ENCODE results near the gene CHRND. TPM values are rescaled to one million over a fixed set of nuclear protein-coding genes. Genes with fewer than 3 reads are reported as not detected.

The CHRND gene
- total and polyA plus RNA-seq, 11 donors = not detected

DNA sequence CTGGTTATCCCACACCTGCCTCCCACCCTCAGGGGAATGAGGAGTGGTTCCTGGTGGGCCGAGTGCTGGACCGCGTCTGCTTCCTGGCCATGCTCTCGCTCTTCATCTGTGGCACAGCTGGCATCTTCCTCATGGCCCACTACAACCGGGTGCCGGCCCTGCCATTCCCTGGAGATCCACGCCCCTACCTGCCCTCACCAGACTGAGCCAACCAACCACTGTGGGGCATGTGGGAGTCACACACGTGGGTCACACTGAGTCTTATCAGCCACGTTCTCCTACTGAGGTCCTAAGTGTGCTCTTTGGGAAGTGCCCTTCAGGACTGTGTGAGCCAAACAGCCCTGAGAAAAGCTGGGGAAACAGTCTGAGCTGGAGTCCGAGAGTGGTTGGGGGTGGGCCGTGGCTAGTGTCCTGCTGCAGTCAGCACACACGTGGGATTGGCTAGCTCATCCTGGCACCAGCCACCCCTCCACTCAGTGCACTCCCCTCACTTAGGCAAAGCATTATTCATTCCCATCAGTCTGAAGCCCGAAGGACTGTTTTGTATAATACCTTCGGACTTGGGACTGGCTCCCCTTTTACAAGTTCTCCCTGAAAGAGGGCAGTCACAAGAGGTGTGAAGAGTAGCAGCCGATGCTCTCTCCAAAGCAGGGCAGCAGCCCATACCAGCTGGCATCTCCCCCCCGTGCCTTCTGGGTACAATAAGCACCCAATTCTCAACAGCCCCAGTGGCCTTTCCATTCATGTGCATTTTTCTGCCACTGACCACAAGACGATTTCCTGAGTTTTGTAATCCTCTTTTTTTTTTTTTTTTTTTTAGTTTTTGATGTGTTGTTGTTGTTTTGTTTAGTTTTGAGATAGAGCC lies 19.8 kb downstream of the CHRND start:
- no peak for DNase-seq
- WGBS, 4 donors = 82 to 89% (median 85%) methylated on average over 15 to 17 of the region's 17 CpGs
- TF ChIP-seq CTCF (IDR thresholded peaks at IDR 0.05) (no peak), POLR2A (IDR thresholded peaks at IDR 0.05) (no peak)
- H3K27ac ChIP-seq = no peak overlapping the region
- H3K36me3 ChIP-seq = peaks cover 0 to 13% (median 0%) of the 10 kb centered on the region in 9 donors
- peaks cover 0 to 16% (median 2%) of the 10 kb centered on the region in 12 donors for H3K9me3 ChIP-seq
- H3K27me3 ChIP-seq = no peaks in the 10 kb centered on the region
- no peak overlapping the region for H3K4me3 ChIP-seq
- intact Hi-C loops (cut with DNase I) = no loop called here
- ATAC-seq = no peak
- H3K4me1 ChIP-seq = peaks cover 0 to 32% (median 5%) of the 10 kb centered on the region in 12 donors

- 94 to 99% (median 98%) methylated on average over 6 of the region's 6 CpGs for WGBS, 4 donors
- Histone ChIP-seq H3K27me3 (no peaks in the 10 kb centered on the region), H3K9me3 (peaks cover 0 to 16% (median 2%) of the 10 kb centered on the region in 12 donors), H3K4me1 (peaks cover 0 to 44% (median 19%) of the 10 kb centered on the region in 12 donors), H3K27ac (no peak overlapping the region), H3K4me3 (no peak overlapping the region), H3K36me3 (peaks cover 0 to 14% (median 8%) of the 10 kb centered on the region in 9 donors)
- ATAC-seq (no peak), DNase-seq (no peak)
- TF ChIP-seq POLR2A (IDR thresholded peaks at IDR 0.05) (no peak), CTCF (IDR thresholded peaks at IDR 0.05) (no peak)
- intact Hi-C loops (cut with DNase I) = no loop called here
Observed at GRCh38 chr2:232547991-232548390, 22.0 kb downstream of the CHRND start.

DNA sequence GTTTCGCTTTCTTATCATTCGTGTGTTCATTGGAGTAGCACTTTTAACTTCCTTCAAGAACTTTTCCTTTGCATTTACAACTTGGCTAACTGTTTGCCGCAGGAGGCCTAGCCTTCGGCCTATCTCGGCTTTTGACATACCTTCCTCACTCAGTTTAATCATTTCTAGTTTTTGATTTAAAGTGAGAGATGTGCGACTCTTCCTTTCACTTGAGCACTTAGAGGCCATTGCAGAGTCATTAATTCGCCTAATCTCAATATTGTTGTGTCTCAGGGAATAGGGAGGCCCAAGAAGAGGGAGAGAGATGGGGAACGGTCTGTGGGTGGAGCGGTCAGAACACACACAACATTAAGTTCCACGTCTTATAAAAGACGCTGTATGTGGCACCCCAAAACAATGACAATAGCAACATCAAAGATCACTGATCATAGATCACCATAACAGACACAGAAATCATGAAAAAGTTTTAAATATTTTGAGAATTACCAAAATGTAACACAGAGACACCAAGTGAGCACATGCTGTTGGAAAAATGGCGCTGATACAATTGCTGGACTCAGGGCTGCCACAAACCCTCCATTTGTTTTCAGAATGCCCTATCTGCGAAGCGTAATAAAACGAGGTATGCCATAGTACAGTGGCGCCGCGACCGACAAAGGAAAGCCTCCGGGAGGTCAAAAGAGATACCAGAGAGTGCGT lies 23.8 kb downstream of the CHRND start:
- Histone ChIP-seq H3K36me3 (peaks cover 0 to 14% (median 10%) of the 10 kb centered on the region in 9 donors), H3K27ac (peak overlapping the region; percentile 80 to 100 (median 97)), H3K9me3 (peaks cover 0 to 16% (median 2%) of the 10 kb centered on the region in 12 donors), H3K4me3 (peak overlapping the region; percentile 71 to 99 (median 86)), H3K27me3 (no peaks in the 10 kb centered on the region), H3K4me1 (peaks cover 0 to 59% (median 20%) of the 10 kb centered on the region in 12 donors)
- intact Hi-C loops (cut with DNase I) = loop anchor here in 1 of 10 donors (10.0 kb wide), 1 partner anchor 805 kb away; the partner anchor contains the start of gene DGKD
- no peak for TF ChIP-seq POLR2A (IDR thresholded peaks at IDR 0.05)
- no peak for TF ChIP-seq CTCF (IDR thresholded peaks at IDR 0.05)
- ATAC-seq (no peak), DNase-seq (no peak)
- 41 to 44% (median 42%) methylated on average over 21 of the region's 21 CpGs for WGBS, 4 donors

Data from heart left ventricle (tissue), 16 donors.